K562 (cell line): ENCODE data around the gene PITHD1. TPM values are rescaled to one million over a fixed set of nuclear protein-coding genes. Genes with fewer than 3 reads are reported as not detected.

ENCODE experiments used
- CBX1 ChIP-seq: sonication (generic); IDR thresholded peaks from 2 replicates; pipeline ENCODE4 v1.6.1; 2016; ENCODE audit warnings: antibody characterized with exemption, low read depth, mild to moderate bottlenecking
- COPS2 ChIP-seq: fragments of 450-650 bp; conservative IDR thresholded peaks from 2 replicates; pipeline ENCODE4 v1.6.1; 2016; ENCODE audit warnings: mild to moderate bottlenecking, moderate library complexity
- HCFC1 ChIP-seq: IDR thresholded peaks from 2 replicates; pipeline ENCODE4 v1.6.1; 2012; ENCODE audit warnings: low read depth, low read length, improper control_type of control experiment
- HNRNPL ChIP-seq: fragments of 200-400 bp; formaldehyde crosslinking; IDR thresholded peaks from 2 replicates; pipeline ENCODE4 v1.6.1; 2017; ENCODE audit warnings: low read depth, mild to moderate bottlenecking, low read length
- MEF2A ChIP-seq: IDR thresholded peaks from 2 replicates; pipeline ENCODE4 v1.6.1; 2011; ENCODE audit warnings: low read depth, mild to moderate bottlenecking, low read length, moderate library complexity; ENCODE audit not compliant: control insufficient read depth
- RBM22 ChIP-seq: fragments of 200-400 bp; formaldehyde crosslinking; IDR thresholded peaks from 2 replicates; pipeline ENCODE4 v1.6.1; 2018; ENCODE audit warnings: low read length, low read depth; ENCODE audit not compliant: poor library complexity, severe bottlenecking
- SLC30A9 ChIP-seq: fragments of 250-450 bp; sonication (Bioruptor Pico); IDR thresholded peaks from 2 replicates; pipeline ENCODE4 v1.8.0; 2022; ENCODE audit warnings: mild to moderate bottlenecking, moderate library complexity
- SNRNP70 ChIP-seq: fragments of 200-400 bp; formaldehyde crosslinking; optimal IDR thresholded peaks from 2 replicates; pipeline ENCODE3; 2017; ENCODE audit warnings: low read depth, low read length
- ZFPM2 ChIP-seq: fragments of 250-450 bp; sonication (Bioruptor Pico); IDR thresholded peaks from 2 replicates; pipeline ENCODE4 v1.5.1; 2022; ENCODE audit warnings: mild to moderate bottlenecking
- ZNF232 ChIP-seq: sonication (generic); formaldehyde crosslinking; IDR thresholded peaks from 2 replicates; pipeline ENCODE4 v1.8.0; 2022; ENCODE audit warnings: mild to moderate bottlenecking, missing genetic modification reagents
- ZNF239 ChIP-seq: fragments of 250-450 bp; sonication (Bioruptor Pico); IDR thresholded peaks from 2 replicates; pipeline ENCODE4 v1.4.0; 2020; ENCODE audit warnings: mild to moderate bottlenecking
- ZNF695 ChIP-seq: fragments of 450-650 bp; formaldehyde crosslinking; IDR thresholded peaks from 2 replicates; pipeline ENCODE4 v1.4.0; 2020; ENCODE audit warnings: mild to moderate bottlenecking, moderate library complexity
- ZZZ3 ChIP-seq: fragments of 450-650 bp; IDR thresholded peaks from 2 replicates; pipeline ENCODE4 v1.6.1; 2016; ENCODE audit warnings: antibody characterized with exemption, mild to moderate bottlenecking, moderate library complexity
- polyA plus RNA-seq, 8 experiments: library from polyadenylated mRNA; depleted of rRNA in 4 of 8; stranded (reverse) in 5 of 8; unstranded in 3 of 8; fragments of >200 nt; fragmentation: Nextera tagmentation in 2 of 8; fragmentation: Illumina TruSeq in 1 of 8; extraction: Ambion mirVana in 2 of 8; extraction: Trizol in 1 of 8; gene quantifications; 2 replicates each; pipeline versions ENCODE4 v1.2.1 to v1.2.3, GENCODE V29; 2011 to 2014; ENCODE audit warnings: inconsistent platforms in 1 of 8, missing spikeins in 1 of 8
- total RNA-seq, 7 experiments: library from RNA; depleted of rRNA in 6 of 7; stranded (reverse); fragments of >200 nt in 6 of 7; fragmentation: Illumina TruSeq in 2 of 7; extraction: Trizol in 2 of 7; gene quantifications; 2 replicates each; pipeline versions ENCODE4 v1.2.1 to v1.2.3, GENCODE V29; 2011 to 2021; ENCODE audit warnings: low replicate concordance in 1 of 7
- TF ChIP-seq, protein P1 (sequence below): sonication (generic); formaldehyde crosslinking; IDR thresholded peaks from 2 replicates; pipeline ENCODE4 v1.8.0; 2022; ENCODE audit warnings: mild to moderate bottlenecking, missing genetic modification reagents, borderline replicate concordance
- TF ChIP-seq, protein P2 (sequence below): fragments of 200-800 bp; sonication (Bioruptor generic); IDR thresholded peaks from 2 replicates; pipeline ENCODE4 v1.6.1; 2017; ENCODE audit warnings: missing genetic modification characterization, missing compliant biosample characterization
- TF ChIP-seq, protein P3 (sequence below): fragments of 250-450 bp; sonication (Bioruptor Pico); IDR thresholded peaks from 2 replicates; pipeline ENCODE4 v1.4.0; 2020; ENCODE audit warnings: mild to moderate bottlenecking, moderate library complexity
- TF ChIP-seq, protein P4 (sequence below): sonication (generic); formaldehyde crosslinking; IDR thresholded peaks from 2 replicates; pipeline ENCODE4 v1.8.1; 2022; ENCODE audit warnings: missing genetic modification reagents

PITHD1 gene
- total and polyA plus RNA-seq, 9 of the 15 experiments (the other 6 are each of a cell fraction or from before 2014, with no cell fraction given), result 46.5 to 175 (median 149) TPM

DNA sequence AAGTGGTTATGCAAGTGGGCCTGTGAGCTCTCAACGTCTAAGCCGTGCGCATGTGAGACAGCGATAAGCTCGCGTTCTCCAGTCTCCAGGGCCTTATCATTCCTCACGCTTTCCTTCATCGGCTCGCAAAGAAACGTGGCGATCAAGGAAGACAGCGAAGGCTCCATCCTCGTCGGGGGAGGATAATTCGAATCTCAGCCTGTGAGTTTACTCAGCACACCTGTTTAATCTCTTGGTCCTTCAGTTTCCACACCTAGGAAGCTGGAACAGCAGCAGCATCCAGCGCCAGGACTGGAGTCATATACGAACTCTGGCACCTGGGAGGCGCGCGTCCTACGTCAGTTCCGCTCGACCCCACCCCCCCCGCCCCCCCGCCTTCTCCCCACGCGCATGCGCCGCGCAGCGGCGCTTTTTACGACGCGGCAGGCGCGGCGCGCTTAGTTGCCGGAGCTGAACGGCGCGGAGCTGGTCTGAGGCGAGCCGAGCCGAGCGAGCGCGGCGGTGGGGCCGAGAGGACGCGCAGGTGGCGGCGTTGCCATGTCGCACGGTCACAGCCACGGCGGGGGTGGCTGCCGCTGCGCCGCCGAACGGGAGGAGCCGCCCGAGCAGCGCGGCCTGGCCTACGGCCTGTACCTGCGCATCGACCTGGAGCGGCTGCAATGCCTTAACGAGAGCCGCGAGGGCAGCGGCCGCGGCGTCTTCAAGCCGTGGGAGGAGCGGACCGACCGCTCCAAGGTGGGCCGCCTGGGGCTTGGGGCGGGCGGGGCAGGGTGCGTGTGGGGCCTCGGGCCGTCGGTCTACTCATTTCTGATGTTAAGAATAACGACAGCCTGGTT lies at the start of gene PITHD1 (continued):
- TF ChIP-seq, protein P1, sequence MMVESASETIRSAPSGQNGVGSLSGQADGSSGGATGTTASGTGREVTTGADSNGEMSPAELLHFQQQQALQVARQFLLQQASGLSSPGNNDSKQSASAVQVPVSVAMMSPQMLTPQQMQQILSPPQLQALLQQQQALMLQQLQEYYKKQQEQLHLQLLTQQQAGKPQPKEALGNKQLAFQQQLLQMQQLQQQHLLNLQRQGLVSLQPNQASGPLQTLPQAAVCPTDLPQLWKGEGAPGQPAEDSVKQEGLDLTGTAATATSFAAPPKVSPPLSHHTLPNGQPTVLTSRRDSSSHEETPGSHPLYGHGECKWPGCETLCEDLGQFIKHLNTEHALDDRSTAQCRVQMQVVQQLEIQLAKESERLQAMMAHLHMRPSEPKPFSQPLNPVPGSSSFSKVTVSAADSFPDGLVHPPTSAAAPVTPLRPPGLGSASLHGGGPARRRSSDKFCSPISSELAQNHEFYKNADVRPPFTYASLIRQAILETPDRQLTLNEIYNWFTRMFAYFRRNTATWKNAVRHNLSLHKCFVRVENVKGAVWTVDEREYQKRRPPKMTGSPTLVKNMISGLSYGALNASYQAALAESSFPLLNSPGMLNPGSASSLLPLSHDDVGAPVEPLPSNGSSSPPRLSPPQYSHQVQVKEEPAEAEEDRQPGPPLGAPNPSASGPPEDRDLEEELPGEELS, result peak; percentile 40; the same call in 1 of the 2 replicates
- TF ChIP-seq SNRNP70 (no peak), SLC30A9 (no peak), ZNF232 (no peak), ZNF695 (CRISPR knock-in tag) (no peak), ZNF239 (CRISPR knock-in tag) (no peak), CBX1 (no peak; the same call in none of the 2 replicates), ZZZ3 (0 out of 2 replicates have a peak, but pooled peaks have one; percentile 29), RBM22 (peak; percentile 27), COPS2 (no peak), ZFPM2 (CRISPR knock-in tag) (no peak), HCFC1 (peak; percentile 64), MEF2A (no peak; the same call in 1 of the 2 replicates), HNRNPL (no peak)
- TF ChIP-seq, protein P2, sequence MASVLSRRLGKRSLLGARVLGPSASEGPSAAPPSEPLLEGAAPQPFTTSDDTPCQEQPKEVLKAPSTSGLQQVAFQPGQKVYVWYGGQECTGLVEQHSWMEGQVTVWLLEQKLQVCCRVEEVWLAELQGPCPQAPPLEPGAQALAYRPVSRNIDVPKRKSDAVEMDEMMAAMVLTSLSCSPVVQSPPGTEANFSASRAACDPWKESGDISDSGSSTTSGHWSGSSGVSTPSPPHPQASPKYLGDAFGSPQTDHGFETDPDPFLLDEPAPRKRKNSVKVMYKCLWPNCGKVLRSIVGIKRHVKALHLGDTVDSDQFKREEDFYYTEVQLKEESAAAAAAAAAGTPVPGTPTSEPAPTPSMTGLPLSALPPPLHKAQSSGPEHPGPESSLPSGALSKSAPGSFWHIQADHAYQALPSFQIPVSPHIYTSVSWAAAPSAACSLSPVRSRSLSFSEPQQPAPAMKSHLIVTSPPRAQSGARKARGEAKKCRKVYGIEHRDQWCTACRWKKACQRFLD (CRISPR knock-in tag), result no peak
- TF ChIP-seq, protein P3, sequence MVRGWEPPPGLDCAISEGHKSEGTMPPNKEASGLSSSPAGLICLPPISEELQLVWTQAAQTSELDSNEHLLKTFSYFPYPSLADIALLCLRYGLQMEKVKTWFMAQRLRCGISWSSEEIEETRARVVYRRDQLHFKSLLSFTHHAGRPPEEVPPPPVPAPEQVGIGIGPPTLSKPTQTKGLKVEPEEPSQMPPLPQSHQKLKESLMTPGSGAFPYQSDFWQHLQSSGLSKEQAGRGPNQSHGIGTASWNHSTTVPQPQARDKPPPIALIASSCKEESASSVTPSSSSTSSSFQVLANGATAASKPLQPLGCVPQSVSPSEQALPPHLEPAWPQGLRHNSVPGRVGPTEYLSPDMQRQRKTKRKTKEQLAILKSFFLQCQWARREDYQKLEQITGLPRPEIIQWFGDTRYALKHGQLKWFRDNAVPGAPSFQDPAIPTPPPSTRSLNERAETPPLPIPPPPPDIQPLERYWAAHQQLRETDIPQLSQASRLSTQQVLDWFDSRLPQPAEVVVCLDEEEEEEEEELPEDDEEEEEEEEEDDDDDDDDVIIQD (CRISPR knock-in tag), result no peak
- TF ChIP-seq, protein P4, sequence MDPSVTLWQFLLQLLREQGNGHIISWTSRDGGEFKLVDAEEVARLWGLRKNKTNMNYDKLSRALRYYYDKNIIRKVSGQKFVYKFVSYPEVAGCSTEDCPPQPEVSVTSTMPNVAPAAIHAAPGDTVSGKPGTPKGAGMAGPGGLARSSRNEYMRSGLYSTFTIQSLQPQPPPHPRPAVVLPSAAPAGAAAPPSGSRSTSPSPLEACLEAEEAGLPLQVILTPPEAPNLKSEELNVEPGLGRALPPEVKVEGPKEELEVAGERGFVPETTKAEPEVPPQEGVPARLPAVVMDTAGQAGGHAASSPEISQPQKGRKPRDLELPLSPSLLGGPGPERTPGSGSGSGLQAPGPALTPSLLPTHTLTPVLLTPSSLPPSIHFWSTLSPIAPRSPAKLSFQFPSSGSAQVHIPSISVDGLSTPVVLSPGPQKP, result no peak
